Astrocyte of the cerebellum (primary cell): ENCODE results near the gene ADISSP.
A peak's percentile ranks its signal among the peaks of the same experiment; 100 is the strongest.

Experiments used
- DNase-seq: peaks from one replicate; pipeline ENCODE4 v3.0.0-alpha.2; 2011; ENCODE audit warnings: low read depth
- H3K4me3 ChIP-seq: 2 replicates; pipeline ENCODE4 v1.5.1; 2011; ENCODE audit warnings: mild to moderate bottlenecking, low read depth, low read length, moderate library complexity
- in situ Hi-C: cut with HindIII; loops from 2 replicates; pipeline ENCODE4 v1.10.0; 2017; ENCODE audit warnings: low sequenced_read_pairs
- TF ChIP-seq, protein P1 (sequence below): IDR thresholded peaks from 2 replicates; pipeline ENCODE4 v1.5.1; 2012; ENCODE audit warnings: low read length, low read depth, moderate library complexity, mild to moderate bottlenecking; ENCODE audit errors: missing control alignments

The ADISSP gene

DNA sequence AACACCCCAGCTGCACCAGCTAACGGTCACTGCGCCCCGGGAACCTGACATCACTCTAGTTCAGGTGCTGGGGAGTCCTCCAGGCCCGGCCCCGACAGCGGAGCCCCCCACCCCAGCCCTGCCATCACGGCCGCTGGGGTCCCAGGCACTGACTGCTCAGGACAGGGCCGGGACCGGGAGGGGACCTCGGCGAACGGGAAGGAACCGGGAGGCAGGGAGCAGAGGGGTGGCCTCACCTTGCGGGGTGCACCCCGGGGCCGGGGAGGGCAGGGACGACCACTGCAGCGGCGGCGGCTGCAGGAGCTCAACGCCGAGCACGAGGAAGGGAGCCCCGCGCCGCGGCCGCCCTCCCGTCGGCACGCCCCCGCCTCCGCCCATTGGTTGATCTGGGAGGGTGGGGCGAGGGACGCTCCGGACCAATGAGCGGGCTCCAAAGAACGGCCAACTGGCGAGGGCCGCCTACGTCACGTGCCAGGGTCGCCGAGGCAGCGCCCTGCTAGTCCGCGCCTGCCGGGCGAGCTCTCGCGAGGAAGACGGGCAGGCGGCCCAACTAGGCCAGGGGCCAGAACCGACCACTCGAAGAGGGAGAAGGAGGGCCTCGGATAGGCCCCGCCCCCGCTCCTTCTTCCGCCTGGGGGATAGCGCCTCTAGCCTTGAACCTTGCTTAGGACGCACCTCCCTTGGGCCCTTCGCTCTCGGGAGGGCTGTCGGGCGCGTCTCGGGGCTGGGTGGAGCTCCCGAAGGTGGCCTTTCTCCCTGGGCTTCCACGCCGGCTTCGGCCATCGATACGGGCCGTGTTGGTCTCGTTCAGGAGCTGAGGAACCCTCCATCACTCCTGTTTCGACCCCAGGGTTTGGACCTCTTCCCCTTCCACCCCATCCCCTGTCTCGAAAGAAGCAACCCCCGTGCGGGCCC is at the start of gene ADISSP:
Gene ADISSP, minus strand, starts transcription at position 327 of the 915 bp plus-strand sequence. CDS start 7,653 bp downstream, outside the sequence.
- TF ChIP-seq, protein P1, sequence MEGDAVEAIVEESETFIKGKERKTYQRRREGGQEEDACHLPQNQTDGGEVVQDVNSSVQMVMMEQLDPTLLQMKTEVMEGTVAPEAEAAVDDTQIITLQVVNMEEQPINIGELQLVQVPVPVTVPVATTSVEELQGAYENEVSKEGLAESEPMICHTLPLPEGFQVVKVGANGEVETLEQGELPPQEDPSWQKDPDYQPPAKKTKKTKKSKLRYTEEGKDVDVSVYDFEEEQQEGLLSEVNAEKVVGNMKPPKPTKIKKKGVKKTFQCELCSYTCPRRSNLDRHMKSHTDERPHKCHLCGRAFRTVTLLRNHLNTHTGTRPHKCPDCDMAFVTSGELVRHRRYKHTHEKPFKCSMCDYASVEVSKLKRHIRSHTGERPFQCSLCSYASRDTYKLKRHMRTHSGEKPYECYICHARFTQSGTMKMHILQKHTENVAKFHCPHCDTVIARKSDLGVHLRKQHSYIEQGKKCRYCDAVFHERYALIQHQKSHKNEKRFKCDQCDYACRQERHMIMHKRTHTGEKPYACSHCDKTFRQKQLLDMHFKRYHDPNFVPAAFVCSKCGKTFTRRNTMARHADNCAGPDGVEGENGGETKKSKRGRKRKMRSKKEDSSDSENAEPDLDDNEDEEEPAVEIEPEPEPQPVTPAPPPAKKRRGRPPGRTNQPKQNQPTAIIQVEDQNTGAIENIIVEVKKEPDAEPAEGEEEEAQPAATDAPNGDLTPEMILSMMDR = no peak
- H3K4me3 ChIP-seq = peak within 1 kb of the TSS; percentile 74
- DNase-seq = peak; percentile 95
- in situ Hi-C loops = no loop called here

DNA sequence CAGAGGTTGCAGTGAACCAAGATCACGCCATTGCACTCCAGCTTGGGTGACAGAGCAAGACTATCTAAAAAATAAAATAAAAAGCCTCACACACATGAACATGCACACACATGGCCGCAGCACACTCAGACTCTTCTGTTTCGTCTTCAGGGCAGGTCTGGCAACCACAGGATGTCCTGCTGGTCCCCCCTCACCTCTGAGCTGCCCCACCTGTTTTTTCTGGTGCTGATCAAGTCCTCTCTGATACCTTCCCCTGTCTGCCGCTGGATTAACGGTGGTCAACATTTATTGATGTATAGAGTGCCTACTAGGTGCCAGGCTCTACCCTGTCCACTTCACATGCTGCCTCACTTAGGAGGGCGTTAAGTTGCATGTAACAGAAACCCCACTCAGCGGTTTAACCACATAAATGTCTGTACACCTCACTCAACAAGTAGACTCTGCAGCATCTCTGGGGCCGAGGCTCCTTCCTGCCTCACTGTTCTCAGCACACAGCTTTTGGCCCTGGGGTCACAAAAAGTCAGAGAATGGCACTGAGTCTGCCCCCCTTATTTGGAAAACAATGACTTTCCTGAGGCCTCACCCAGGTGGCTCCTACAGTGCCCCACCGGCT is 48.3 kb upstream of the ADISSP start:
- no peak overlapping the region for H3K4me3 ChIP-seq
- TF ChIP-seq, protein P1 = no peak
- in situ Hi-C loops = no loop called here
- no peak for DNase-seq

DNA sequence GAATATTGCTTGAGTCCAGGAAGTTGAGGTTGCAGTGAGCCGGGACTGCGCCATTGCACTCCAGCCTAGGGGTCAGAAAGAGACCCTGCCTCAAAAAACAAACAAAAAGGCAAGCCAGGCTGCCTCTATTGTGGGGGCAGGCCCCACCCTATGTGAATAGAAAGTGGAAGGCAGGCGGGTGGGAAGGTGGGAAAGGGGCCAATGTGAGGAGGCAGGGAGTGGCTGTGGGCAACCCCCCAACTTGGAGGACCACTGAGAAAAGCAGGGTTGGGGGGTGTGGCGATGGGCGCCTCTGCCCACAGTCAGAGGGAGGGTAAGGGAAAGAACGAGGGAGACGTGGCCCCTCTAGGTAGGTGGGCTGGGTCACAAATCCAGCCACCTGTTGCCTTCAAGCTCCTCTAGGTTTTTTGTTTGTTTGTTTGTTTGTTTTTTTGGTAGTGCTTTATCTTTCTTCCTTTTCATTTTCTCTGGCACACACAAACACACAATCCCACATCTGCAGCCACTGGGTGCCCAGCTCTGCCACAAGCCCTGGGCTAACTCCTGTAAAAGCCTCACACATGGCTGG is 47.5 kb upstream of the ADISSP start:
- H3K4me3 ChIP-seq = no peak overlapping the region
- DNase-seq = no peak
- TF ChIP-seq, protein P1 = no peak
- in situ Hi-C loops = no loop called here

DNA sequence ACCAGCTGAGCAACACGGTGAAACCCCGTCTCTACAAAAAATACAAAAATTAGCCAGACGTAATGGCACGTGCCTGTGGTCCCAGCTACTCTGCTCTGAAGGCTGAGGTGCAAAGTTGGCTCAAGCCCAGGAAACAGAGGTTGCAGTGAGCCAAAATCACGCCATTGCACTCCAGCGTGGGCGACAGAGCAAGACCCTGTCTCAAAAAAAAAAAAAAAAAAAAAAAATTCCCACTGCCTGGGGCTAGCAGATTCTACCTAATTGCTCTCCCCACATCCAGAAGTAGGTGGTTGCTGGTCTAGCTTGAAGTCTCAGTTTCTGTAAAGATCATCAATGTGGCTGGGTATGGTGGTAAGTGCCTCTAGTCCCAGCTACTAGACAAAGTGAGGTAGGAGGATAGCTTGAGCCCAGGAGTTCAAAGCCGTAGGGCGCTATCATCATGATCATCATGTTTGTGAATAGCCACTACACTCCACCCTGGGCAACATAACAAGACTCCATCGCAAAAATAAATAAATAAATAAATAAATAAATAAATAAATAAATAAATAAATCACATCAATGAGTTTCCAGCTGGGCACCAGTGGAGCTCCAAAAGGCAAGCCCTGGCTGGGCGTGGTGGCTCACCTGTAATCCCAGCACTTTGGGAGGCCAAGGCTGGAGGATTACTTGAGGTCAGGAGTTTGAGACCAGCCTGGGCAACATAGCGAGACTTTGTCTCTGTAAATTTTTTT is 46.5 kb upstream of the ADISSP start:
- in situ Hi-C loops = no loop called here
- H3K4me3 ChIP-seq = no peak overlapping the region
- TF ChIP-seq, protein P1 = no peak
- no peak for DNase-seq

DNA sequence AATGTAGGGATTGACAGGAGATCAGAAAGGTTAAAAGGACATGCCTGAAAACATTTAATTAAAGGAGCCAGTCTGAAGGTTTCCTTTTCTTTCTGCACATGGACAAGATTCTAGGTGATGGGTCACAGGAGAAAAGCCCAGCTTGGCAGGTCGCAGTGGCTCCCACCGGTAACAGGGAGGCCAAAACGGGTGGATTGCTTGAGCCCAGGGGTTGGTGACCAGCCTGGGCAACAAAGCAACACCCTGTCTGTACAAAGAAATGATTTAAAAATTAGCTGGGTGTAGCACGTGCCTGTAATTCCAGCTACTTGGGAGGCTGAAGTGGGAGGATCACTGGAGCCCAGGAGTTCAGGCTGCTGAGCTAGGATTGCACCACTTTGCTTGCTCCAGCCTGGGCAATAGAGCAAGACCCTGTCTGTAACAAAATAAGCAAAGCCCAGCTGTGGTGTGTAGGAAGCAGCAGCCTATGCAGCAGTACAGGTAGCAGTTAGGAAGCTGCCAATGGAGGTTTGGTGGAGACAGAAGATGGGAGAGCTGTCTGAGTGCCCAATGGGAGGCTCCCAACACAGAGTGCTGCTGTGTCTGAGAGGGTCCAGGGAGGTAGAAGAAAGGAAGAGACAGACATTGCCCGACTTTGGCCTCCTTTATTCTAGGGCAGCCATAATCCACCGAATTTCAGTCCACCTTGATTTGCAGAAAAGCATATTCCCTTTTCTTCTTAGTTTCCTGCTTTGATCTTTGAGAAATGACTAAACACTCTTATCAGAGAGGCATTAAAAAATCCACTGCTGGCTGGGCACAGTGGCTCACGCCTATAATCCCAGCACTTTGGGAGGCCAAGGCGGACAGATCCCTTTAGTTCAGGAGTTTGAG is 45.7 kb upstream of the ADISSP start:
- no peak for DNase-seq
- H3K4me3 ChIP-seq = no peak overlapping the region
- TF ChIP-seq, protein P1 = no peak
- in situ Hi-C loops = no loop called here
